ENCODE results near the gene KCNC1.
A peak's percentile ranks its signal among the peaks of the same experiment; 100 is the strongest.

KCNC1 gene

GRCh38 chr11:17755891-17756290, 21.3 kb downstream of the KCNC1 start:
- DNase-seq: no peak

DNA sequence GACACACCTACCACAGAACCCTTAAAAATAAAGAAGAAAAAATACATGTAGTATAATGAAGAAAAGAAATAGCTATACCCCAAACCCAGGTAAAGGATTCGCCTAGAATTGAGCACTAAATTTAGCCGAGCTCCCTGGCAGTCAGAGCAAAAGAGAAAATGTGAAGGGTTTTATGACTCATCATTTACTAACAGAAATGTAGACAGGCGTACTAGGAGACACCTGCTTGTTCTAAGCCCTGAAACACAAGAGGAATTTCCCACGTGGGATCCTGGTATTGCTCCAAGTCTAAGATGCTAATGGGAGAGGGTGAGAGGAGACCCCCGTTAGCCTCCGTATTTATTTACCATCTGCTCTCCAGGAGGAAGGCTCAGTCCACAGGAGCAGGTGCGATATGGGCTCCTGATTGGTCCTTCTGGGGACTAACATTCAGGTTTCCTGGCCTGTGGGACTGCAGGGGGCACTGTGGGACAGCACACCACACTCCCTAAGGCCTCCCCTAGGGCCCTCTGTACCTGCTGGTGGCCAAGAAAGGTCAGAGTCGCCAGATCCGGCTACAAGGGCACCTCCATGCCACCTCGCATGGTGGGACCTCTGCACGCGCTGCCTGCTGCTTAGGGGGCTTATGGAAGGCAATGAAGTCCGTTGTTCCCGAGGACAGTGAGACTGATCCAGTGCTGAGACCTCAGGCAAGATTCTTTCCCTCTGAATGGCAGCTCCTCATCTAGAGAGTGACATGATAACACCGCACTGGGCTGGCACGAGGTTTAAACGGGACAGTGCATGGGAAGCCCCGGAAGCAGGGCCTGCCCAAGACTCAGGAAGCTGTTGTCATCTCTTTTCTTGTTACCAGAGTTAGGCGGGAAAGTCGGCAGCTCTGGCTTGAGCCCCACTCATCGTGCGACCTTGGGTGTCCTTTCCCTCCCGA, 25.8 kb downstream of the KCNC1 start:
- peak; percentile 10 to 25 for DNase-seq

DNA sequence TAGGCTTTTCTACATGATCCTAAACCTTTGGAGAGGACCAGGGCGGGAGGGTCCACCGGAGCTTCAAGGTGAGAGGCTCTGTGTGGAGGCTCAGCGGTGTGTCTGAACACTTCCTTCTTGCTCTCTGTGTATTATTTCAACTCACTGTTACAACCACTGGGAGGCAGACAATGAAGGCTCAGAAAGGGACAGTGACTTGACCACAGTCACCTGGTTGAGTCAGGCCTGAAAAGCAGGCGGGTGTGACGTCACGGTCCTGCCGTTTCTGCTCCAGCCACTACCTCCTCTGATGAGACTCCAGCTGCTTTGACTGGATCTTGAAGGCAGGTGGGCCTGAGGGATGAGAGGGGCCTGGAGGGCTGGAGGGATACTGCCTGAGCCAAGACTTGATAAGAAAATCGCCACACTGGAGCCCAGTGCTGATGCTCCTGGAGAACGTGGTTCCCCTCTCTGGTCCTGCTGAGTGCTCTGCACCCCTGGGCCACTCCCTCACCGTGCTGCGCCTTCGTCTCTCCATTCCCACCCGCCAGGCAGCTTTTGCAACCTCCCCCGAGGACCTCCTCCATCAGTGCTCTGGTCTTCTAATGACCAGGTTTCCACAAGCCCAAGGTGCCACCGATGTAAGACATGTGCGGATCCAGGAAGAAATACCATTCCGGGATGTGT, 27.9 kb downstream of the KCNC1 start:
- DNase-seq: no peak

DNA sequence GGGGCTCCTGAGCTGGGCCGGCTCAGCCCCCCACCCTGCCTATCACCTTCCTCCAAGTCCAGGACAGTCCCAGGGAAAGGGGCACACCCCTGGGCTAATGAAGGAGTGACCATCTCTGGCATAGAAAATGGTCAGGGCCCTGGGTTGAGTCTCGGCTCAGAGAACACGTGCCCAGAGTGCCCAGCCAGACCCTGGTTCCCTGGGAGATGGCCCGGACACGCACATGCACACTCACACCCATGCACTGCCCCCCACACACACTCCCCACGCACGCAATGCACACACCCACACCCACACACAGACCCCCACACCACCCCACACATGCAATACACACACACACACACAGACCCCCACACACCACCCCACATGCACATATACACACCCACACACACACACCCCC, 28.7 kb downstream of the KCNC1 start:
- no peak for DNase-seq

- no peak for DNase-seq
These were observed 29.1 kb downstream of the KCNC1 start for GRCh38 chr11:17763703-17764102.

DNA sequence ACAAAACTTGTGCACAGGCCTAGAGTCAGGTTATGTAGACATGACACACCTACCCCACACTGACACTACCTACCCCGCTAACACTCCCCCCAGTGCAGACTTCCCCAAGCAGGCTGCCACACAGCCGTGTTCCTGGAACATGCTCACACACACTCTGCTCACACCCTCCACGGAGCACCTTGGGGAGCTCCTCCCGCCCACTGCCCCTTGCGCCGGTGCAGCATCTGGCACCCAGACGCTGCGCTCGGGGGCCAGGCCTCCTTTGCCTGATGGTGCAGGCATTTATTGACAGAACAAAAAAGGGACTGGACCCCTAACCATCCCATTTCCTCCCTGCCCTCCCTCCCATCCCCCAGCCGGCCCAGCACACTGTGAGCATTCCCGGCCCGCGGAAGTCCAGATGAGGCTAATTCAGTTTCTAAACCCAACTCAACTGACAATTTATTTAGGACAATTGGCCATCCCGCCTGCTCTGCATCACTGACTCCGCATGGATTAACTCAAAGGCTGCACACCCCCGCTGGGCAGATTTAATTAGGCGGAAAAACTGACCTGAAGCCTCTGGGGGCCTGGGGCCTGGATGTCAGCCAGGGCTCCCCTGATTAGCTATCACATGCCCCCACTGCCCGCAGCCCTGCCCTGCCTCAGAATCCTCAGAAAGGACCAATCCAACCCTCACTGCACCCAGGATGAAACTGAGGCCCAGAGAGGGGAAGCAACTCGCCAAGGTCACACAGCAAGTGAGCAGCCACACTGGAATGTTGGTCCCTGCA, 30.1 kb downstream of the KCNC1 start:
- no peak for DNase-seq

- no peak for DNase-seq
These were observed 30.9 kb downstream of the KCNC1 start for GRCh38 chr11:17765356-17766072.

GRCh38 chr11:17766073-17766359, 31.4 kb downstream of the KCNC1 start:
- no peak for DNase-seq

DNA sequence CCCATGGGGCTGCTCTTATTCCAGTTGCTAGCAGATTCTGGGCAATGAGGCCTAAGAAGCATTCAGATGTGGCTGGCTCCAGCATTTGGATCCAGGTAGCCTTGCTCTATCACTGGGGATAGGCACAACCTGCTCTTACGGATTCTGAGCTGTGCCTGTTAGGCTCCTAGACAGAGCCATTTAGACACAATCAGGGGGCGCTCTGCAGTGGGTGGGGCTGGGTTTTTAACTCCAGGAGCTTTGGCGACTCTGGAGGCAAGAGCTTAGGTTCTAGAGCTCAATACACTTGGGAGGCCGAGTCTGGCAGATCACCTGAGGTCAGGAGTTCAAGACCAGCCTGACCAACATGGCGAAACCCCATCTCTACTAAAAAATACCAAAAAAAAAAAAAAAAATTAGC, 32.0 kb downstream of the KCNC1 start:
- no peak for DNase-seq

DNA sequence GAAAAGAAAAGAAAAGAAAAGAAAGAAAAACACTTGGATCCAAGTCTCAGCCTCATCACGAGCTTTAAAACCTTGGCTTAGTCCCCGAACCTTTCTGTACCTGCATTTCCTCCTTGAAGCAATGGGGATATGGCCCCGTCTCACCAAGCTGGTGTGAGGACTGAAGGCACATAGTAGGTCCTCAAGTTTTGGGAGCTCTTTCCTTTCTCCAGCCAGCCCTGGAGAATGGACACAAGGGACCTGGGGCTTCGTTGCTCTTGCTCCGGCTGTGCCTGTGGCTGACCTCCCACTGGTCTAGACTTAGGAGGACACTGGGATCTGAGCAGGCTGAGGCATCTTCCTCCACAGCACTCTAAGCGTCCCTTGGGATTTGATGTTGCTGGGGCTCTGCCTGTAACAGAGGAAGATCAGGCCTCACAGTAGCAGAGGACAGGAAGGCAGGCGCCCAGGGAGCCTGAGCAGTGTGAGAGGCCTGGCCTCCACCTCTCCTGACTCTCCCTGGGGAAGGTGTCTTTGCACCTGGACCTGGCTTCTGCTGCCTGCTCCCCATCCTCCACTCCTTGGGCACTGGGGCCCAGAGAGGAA, 32.8 kb downstream of the KCNC1 start:
- DNase-seq: no peak

GRCh38 chr11:17767914-17768313, 33.3 kb downstream of the KCNC1 start:
- DNase-seq: no peak

- no peak for DNase-seq
These were observed 34.0 kb downstream of the KCNC1 start for GRCh38 chr11:17768547-17768946.

DNA sequence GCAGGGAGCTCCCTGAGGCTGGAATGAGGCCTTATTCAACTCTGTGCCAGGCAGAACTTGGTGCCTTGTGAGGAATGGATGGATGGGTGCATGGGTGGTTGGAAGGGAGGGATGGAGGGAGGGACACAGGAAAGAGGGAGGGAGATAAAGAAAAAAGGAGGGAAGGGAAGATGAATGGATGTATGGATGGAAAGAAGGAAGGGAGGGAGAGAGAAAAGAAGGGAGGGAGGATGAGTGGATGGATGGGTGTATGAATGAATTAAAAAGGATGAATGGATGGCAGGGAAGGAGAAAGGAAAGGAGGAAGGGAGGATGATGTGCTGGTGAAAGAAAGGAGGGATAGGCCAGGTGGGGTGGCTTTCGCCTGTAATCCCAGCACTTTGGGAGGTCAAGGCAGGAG, 34.6 kb downstream of the KCNC1 start:
- DNase-seq: no peak

DNA sequence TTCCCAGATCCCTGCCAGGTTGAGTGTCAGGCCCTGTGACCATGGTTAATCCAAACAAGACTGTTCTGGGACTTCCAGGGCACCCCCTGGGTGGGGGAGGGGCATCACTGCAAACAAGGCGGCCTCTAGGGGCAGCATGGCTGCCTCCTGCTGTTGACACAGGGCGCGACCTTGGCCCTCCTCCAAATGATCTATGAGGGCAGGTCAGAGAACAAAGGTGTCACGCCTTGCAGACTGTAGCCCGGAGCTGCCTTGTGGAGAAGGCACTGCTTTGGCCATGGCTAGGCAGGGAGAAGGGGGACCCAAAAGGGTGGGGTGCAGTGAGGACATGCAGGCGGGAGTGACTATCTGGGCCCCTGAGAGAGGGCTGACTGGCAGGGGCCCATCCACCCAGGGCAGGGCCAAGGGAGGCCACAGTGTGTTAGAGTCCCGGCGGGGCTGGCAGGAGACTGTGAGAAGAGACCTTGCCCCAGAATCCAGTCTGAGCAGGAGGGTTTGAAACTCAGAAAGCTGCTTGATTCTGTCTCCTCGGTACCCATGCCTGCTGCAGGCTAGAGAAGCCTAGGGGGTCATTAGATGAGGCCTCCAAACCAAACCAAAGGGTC, 35.6 kb downstream of the KCNC1 start:
- DNase-seq: no peak

DNA sequence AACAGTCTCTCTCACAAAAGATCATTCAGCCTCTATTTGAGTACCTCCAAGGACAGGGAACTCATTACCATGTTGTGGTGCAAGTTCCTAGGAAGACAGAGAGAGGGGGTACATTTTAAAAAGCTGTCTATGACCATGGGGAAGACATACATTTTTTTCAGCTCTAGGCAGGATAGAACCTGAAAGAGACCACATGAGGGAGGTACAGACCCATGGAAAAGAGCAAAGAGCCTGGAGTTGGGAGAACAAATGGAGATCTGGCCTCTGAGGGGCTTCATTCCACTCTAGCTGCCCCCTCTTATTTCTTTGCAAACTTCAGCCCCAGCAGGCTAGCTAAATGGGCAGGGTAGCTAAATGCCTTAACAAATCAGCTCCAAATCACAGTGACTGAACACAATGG, 36.3 kb downstream of the KCNC1 start:
- DNase-seq: no peak

- no peak for DNase-seq
These were observed 36.8 kb downstream of the KCNC1 start for GRCh38 chr11:17771415-17771814.

DNA sequence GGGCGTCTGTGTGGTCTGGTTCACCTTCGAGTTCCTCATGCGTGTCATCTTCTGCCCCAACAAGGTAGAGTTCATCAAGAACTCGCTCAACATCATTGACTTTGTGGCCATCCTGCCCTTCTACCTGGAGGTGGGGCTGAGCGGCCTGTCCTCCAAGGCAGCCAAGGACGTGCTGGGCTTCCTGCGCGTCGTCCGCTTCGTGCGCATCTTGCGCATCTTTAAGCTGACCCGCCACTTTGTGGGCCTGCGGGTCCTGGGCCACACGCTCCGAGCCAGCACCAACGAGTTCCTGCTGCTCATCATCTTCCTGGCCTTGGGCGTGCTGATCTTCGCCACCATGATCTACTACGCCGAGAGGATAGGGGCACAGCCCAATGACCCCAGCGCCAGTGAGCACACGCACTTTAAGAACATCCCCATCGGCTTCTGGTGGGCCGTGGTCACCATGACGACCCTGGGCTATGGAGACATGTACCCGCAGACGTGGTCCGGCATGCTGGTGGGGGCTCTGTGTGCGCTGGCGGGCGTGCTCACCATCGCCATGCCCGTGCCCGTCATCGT, 37.3 kb downstream of the KCNC1 start:
- DNase-seq: no peak

- no peak for DNase-seq
These were observed 38.4 kb downstream of the KCNC1 start for GRCh38 chr11:17772704-17773600.

DNA sequence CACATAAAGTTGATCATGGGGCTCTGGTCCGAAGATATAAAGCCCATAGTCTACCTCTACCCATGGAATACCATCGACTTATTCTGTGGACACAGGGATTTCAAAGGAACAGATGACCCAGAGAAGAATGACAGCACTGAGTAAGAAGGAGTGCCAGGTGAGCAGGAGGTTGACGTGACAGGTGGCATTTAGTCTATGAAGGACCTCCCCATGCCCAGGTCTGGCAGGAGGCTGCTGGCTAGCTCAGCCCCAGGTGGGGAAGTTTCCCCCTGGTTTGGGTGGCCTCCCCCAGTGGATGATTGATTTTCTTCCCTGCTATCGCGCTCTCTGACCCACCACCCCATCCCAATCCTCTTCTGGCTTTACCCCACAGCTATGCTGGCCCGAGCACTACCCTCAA, 39.1 kb downstream of the KCNC1 start:
- no peak for DNase-seq

- no peak for DNase-seq
These were observed 39.9 kb downstream of the KCNC1 start for GRCh38 chr11:17774232-17775034.

Data from inflammatory macrophage (primary cell).